Osteoblast (primary cell): ENCODE measurements around the gene NRG2. TPM values are rescaled to one million over a fixed set of nuclear protein-coding genes. Genes with fewer than 3 reads are reported as not detected.

ENCODE experiments used
- DNase-seq: peaks from one replicate; pipeline ENCODE4 v3.0.0; 2011; ENCODE audit warnings: low spot score, mixed read lengths; ENCODE audit not compliant: insufficient read length; ENCODE audit errors: missing footprints
- H2AFZ ChIP-seq: 2 replicates; pipeline ENCODE4 v1.6.0; 2011; ENCODE audit warnings: mild to moderate bottlenecking, low read length
- H3K27ac ChIP-seq: 2 replicates; pipeline ENCODE4 v1.5.1; 2011; ENCODE audit warnings: mild to moderate bottlenecking, low read depth, low read length, moderate library complexity
- H3K27me3 ChIP-seq: 2 replicates; pipeline ENCODE4 v1.6.0; 2012; ENCODE audit warnings: mild to moderate bottlenecking, control low read depth, inconsistent platforms, low read length, moderate library complexity; ENCODE audit not compliant: insufficient read depth
- H3K36me3 ChIP-seq: 2 replicates; pipeline ENCODE4 v1.5.1; 2011; ENCODE audit warnings: mild to moderate bottlenecking, low read length, control low read depth, moderate library complexity; ENCODE audit not compliant: insufficient read depth
- H3K4me1 ChIP-seq: 2 replicates; pipeline ENCODE4 v1.5.1; 2011; ENCODE audit warnings: mild to moderate bottlenecking, low read length, control low read depth, moderate library complexity; ENCODE audit not compliant: insufficient read depth
- H3K4me2 ChIP-seq: 2 replicates; pipeline ENCODE4 v1.6.0; 2011; ENCODE audit warnings: mild to moderate bottlenecking, low read length; ENCODE audit not compliant: insufficient read depth
- H3K4me3 ChIP-seq: fragments of 200-600 bp; sonication (generic); 3 replicates; pipeline ENCODE4 v1.5.1; 2012; ENCODE audit warnings: mild to moderate bottlenecking, low read length, inconsistent platforms; ENCODE audit not compliant: insufficient read depth
- H3K79me2 ChIP-seq: 2 replicates; pipeline ENCODE4 v1.6.0; 2012; ENCODE audit warnings: mild to moderate bottlenecking, low read length, control low read depth, inconsistent platforms; ENCODE audit not compliant: insufficient read depth
- H3K9me3 ChIP-seq: 2 replicates; pipeline ENCODE4 v1.5.1; 2011; ENCODE audit warnings: low read depth, low read length, control low read depth
- H4K20me1 ChIP-seq: 2 replicates; pipeline ENCODE4 v1.6.0; 2012; ENCODE audit warnings: mild to moderate bottlenecking, low read length, control low read depth; ENCODE audit not compliant: insufficient read depth
- total RNA-seq: library from RNA; depleted of rRNA; stranded (reverse); fragments of >200 nt; gene quantifications from 2 replicates; pipeline ENCODE4 v1.2.3, GENCODE V29; 2012
- TF ChIP-seq, protein P1 (sequence below): IDR thresholded peaks from 2 replicates; pipeline ENCODE4 v1.5.1; 2011; ENCODE audit warnings: mild to moderate bottlenecking, low read depth, low read length, moderate library complexity; ENCODE audit errors: extremely low read depth

Gene NRG2
- total RNA-seq, 1 donor, result 0.72 TPM

DNA sequence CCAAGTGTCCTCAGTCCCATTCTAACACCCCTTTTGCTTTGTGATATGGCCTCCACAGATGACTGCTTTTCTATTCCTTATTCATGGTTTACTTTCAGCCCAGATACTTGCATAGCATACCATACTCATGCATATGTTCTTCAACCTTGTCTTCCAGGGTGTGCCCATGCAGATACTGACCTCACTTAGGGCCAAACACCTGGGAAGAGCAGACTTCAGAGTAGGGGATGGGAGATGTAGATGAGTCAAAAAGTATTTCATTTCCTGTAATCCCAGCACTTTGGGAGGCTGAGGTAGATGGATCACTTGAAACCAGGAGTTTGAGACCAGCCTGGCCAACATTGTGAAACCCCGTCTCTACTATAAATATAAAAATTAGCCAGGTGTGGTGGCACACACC, 58.3 kb downstream of the NRG2 start:
- TF ChIP-seq, protein P1, sequence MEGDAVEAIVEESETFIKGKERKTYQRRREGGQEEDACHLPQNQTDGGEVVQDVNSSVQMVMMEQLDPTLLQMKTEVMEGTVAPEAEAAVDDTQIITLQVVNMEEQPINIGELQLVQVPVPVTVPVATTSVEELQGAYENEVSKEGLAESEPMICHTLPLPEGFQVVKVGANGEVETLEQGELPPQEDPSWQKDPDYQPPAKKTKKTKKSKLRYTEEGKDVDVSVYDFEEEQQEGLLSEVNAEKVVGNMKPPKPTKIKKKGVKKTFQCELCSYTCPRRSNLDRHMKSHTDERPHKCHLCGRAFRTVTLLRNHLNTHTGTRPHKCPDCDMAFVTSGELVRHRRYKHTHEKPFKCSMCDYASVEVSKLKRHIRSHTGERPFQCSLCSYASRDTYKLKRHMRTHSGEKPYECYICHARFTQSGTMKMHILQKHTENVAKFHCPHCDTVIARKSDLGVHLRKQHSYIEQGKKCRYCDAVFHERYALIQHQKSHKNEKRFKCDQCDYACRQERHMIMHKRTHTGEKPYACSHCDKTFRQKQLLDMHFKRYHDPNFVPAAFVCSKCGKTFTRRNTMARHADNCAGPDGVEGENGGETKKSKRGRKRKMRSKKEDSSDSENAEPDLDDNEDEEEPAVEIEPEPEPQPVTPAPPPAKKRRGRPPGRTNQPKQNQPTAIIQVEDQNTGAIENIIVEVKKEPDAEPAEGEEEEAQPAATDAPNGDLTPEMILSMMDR, result no peak

GRCh38 chr5:139982975-139983240, 60.2 kb downstream of the NRG2 start:
- Histone ChIP-seq H3K4me2 (no peak overlapping the region), H3K36me3 (no peaks in the 10 kb centered on the region), H2AFZ (no peak overlapping the region)

More for the DNA sequence above, 58.3 kb downstream of the NRG2 start:
- H3K27ac ChIP-seq, result no peak overlapping the region
- no peaks in the 10 kb centered on the region for H3K36me3 ChIP-seq
- no peak overlapping the region for H3K4me3 ChIP-seq
- no peak for DNase-seq
- no peaks in the 10 kb centered on the region for H3K9me3 ChIP-seq
- H2AFZ ChIP-seq, result no peak overlapping the region
- H3K79me2 ChIP-seq, result no peaks in the 10 kb centered on the region
- H4K20me1 ChIP-seq, result no peaks in the 10 kb centered on the region
- H3K4me2 ChIP-seq, result no peak overlapping the region
- H3K27me3 ChIP-seq, result peaks cover 13% of the 10 kb centered on the region
- H3K4me1 ChIP-seq, result peaks cover 19% of the 10 kb centered on the region

GRCh38 chr5:139982157-139982974, 60.7 kb downstream of the NRG2 start:
- no peak for DNase-seq
- no peaks in the 10 kb centered on the region for H3K9me3 ChIP-seq
- no peak overlapping the region for H3K27ac ChIP-seq

More at GRCh38 chr5:139982975-139983240, 60.2 kb downstream of the NRG2 start:
- TF ChIP-seq, protein P1, result no peak
- Histone ChIP-seq H3K27me3 (peaks cover 15% of the 10 kb centered on the region), H3K4me1 (peaks cover 19% of the 10 kb centered on the region), H4K20me1 (no peaks in the 10 kb centered on the region), H3K9me3 (no peaks in the 10 kb centered on the region), H3K79me2 (no peaks in the 10 kb centered on the region), H3K27ac (no peak overlapping the region), H3K4me3 (no peak overlapping the region)
- no peak for DNase-seq

GRCh38 chr5:139980765-139981164, 62.3 kb downstream of the NRG2 start:
- Histone ChIP-seq H3K4me2 (no peak overlapping the region), H3K9me3 (no peaks in the 10 kb centered on the region), H3K36me3 (no peaks in the 10 kb centered on the region), H3K27ac (no peak overlapping the region), H3K79me2 (no peaks in the 10 kb centered on the region), H4K20me1 (no peaks in the 10 kb centered on the region), H2AFZ (no peak overlapping the region), H3K27me3 (peaks cover 29% of the 10 kb centered on the region), H3K4me3 (no peak overlapping the region), H3K4me1 (peaks cover 9% of the 10 kb centered on the region)
- TF ChIP-seq, protein P1, result no peak
- no peak for DNase-seq

More at GRCh38 chr5:139982157-139982974, 60.7 kb downstream of the NRG2 start:
- no peaks in the 10 kb centered on the region for H3K79me2 ChIP-seq
- TF ChIP-seq, protein P1, result no peak
- no peak overlapping the region for H3K4me2 ChIP-seq
- no peaks in the 10 kb centered on the region for H3K36me3 ChIP-seq
- peaks cover 15% of the 10 kb centered on the region for H3K27me3 ChIP-seq
- no peak overlapping the region for H3K4me3 ChIP-seq
- no peak overlapping the region for H2AFZ ChIP-seq
- no peaks in the 10 kb centered on the region for H4K20me1 ChIP-seq
- peaks cover 19% of the 10 kb centered on the region for H3K4me1 ChIP-seq
